CD4-positive, alpha-beta memory T cell (primary cell): ENCODE results near the gene CPA4. TPM values are rescaled to one million over a fixed set of nuclear protein-coding genes. Genes with fewer than 3 reads are reported as not detected.
A peak's percentile ranks its signal among the peaks of the same experiment; 100 is the strongest.

Source experiments
- CTCF ChIA-PET: fragments of 350-600 bp; sonication (Branson Sonifier 250); formaldehyde crosslinking; loops from one replicate; lab custom pipeline; 2021; ENCODE audit warnings: inconsistent platforms; ENCODE audit not compliant: partially characterized antibody; lab: Charles Lee
- POLR2A ChIA-PET: fragments of 350-600 bp; sonication (Branson Sonifier 250); formaldehyde crosslinking; loops from one replicate; lab custom pipeline; 2021; ENCODE audit not compliant: partially characterized antibody; lab: Charles Lee
- DNase-seq, 5 donors: peaks; one replicate each; pipeline versions ENCODE4 v3.0.0 to v3.0.0-alpha.2; 2020 to 2022; ENCODE audit warnings: mixed read lengths in 1 of 5
- H3K27ac ChIP-seq: one replicate; pipeline ENCODE4 v1.7.0; 2013; ENCODE audit warnings: low read depth, low read length
- H3K27me3 ChIP-seq: 2 replicates; pipeline ENCODE4 v1.7.0; 2013; ENCODE audit warnings: mild to moderate bottlenecking, low read length, moderate library complexity; ENCODE audit not compliant: insufficient read depth
- H3K36me3 ChIP-seq: 2 replicates; pipeline ENCODE4 v1.7.0; 2013; ENCODE audit warnings: mild to moderate bottlenecking, low read length, moderate library complexity; ENCODE audit not compliant: insufficient read depth
- H3K4me1 ChIP-seq: 2 replicates; pipeline ENCODE4 v1.7.0; 2013; ENCODE audit warnings: mild to moderate bottlenecking, low read length, moderate library complexity; ENCODE audit not compliant: insufficient read depth
- H3K4me3 ChIP-seq, 2 donors: one replicate each; pipeline ENCODE4 v1.7.0; 2013; ENCODE audit warnings: low read length in 2 of 2, mild to moderate bottlenecking in 1 of 2
- H3K9me3 ChIP-seq, 2 donors: one replicate each; pipeline ENCODE4 v1.7.0; 2013; ENCODE audit warnings: low read length in 2 of 2, control low read depth in 1 of 2; ENCODE audit not compliant: control insufficient read depth in 1 of 2
- H3K27ac Mint-ChIP-seq, 7 donors: one replicate each; pipeline ENCODE4 v1.8.0; 2020 to 2021; ENCODE audit warnings: mixed read lengths in 7 of 7, mild to moderate bottlenecking in 6 of 7, inconsistent platforms in 3 of 7, moderate library complexity in 3 of 7
- H3K27me3 Mint-ChIP-seq, 2 donors: one replicate each; pipeline ENCODE4 v1.8.0; 2020 to 2021; ENCODE audit warnings: mixed read lengths in 2 of 2
- H3K36me3 Mint-ChIP-seq, 2 donors: one replicate each; pipeline ENCODE4 v1.8.0; 2020 to 2021; ENCODE audit warnings: mixed read lengths in 2 of 2, inconsistent platforms in 1 of 2, mild to moderate bottlenecking in 1 of 2
- H3K4me1 Mint-ChIP-seq, 4 donors: one replicate each; pipeline ENCODE4 v1.8.0; 2020 to 2021; ENCODE audit warnings: mixed read lengths in 4 of 4, mild to moderate bottlenecking in 1 of 4
- H3K4me3 Mint-ChIP-seq, 8 donors: one replicate each; pipeline ENCODE4 v1.8.0; 2020 to 2021; ENCODE audit warnings: mixed read lengths in 8 of 8, mild to moderate bottlenecking in 7 of 8, moderate library complexity in 6 of 8, inconsistent platforms in 3 of 8
- H3K9me3 Mint-ChIP-seq, 8 donors: one replicate each; pipeline ENCODE4 v1.8.0; 2020 to 2021; ENCODE audit warnings: mixed read lengths in 8 of 8, mild to moderate bottlenecking in 5 of 8, inconsistent platforms in 3 of 8, moderate library complexity in 1 of 8
- intact Hi-C: fragments of 100-400 bp; cut with micrococcal nuclease; formaldehyde crosslinking; loops from one replicate; pipeline ENCODE4 v1.15.1; 2023
- polyA plus RNA-seq, 2 donors: library from polyadenylated mRNA; unstranded; fragments of 300-500 nt; fragmentation: Illumina TruSeq; gene quantifications; one replicate each; pipeline ENCODE4 v1.2.3, GENCODE V29; 2021
- total RNA-seq, 2 experiments: library from RNA; stranded (reverse); gene quantifications; one replicate each; pipeline ENCODE4 v1.2.3, GENCODE V29; 2021

Gene CPA4
- total and polyA plus RNA-seq, 4 experiments from 2014 or later = not detected

DNA sequence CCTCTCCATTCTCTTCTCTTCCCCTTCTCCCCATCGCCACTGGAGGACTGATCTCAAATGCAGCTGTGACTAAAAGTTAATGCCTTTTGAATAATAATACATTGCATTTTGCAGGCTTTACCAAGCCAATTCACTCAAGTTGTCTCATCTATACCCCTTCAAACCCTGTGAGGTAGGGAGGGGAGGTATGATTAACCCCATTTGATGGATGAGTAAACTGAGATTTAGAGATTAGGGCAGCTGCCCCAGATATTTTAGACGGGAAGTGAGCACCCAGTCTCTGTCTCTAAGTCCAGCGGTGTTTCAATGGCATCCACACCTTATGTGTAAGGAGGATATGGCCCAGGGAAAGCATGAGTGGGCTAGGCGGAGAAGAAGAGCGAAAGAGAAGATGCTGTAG, 52.8 kb downstream of the CPA4 start:
- Histone ChIP-seq H3K27me3 (no peaks in the 10 kb centered on the region), H3K27ac (no peak overlapping the region), H3K36me3 (no peaks in the 10 kb centered on the region), H3K4me1 (peaks cover 1% of the 10 kb centered on the region), H3K9me3 (no peaks in the 10 kb centered on the region), H3K4me3 (no peak overlapping the region)
- H3K36me3 Mint-ChIP-seq = no peaks in the 10 kb centered on the region
- H3K27me3 Mint-ChIP-seq = peaks cover 7 to 18% of the 10 kb centered on the region in 2 donors
- H3K9me3 Mint-ChIP-seq = peaks cover 0 to 3% (median 0%) of the 10 kb centered on the region in 8 donors
- no peak overlapping the region for H3K4me3 Mint-ChIP-seq
- intact Hi-C loops = no loop called here
- no peak overlapping the region for H3K27ac Mint-ChIP-seq
- ChIA-PET POLR2A (no interaction called here), CTCF (no interaction called here)
- no peak for DNase-seq
- H3K4me1 Mint-ChIP-seq = peaks cover under 1 to 8% (median 2%) of the 10 kb centered on the region in 4 donors

DNA sequence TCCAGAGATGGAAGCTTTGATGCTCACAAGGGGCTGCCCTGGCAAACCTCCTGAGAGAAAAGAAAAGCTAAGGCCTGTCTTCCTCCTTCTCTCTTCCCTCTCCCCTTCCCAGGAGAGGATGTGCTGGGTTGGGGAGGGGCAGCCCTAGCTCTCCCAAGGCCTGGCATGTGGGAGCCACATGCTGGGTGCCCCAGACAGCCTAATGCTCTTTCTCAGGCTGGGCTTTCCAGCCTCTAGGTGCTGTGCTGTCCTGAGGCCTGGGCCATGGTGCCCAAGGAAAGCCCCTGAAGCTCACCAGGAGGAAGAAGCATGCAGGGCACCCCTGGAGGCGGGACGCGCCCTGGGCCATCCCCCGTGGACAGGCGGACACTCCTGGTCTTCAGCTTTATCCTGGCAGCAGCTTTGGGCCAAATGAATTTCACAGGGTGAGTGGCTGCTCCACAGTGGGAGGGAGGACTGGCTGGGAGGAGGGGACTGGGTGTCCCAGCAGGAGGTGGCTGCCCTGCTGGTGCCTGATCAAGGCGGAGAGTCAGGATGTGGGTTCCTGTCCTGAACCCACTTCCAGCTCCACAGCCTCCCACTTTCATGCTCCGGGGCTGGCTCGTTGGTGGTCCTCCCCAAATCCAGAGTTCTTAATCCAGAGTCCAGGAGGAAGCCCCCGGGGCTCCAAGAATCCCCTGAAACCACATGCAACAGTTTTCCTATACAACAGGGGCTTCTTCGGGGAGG, 53.4 kb downstream of the CPA4 start:
- H3K27me3 ChIP-seq = no peaks in the 10 kb centered on the region
- H3K9me3 ChIP-seq = no peaks in the 10 kb centered on the region
- no peaks in the 10 kb centered on the region for H3K36me3 ChIP-seq
- ChIA-PET CTCF (no interaction called here), POLR2A (no interaction called here)
- DNase-seq = no peak
- no peak overlapping the region for H3K4me3 Mint-ChIP-seq
- H3K36me3 Mint-ChIP-seq = no peaks in the 10 kb centered on the region
- H3K4me1 Mint-ChIP-seq = peaks cover 4 to 14% (median 4%) of the 10 kb centered on the region in 4 donors
- H3K9me3 Mint-ChIP-seq = peaks cover 0 to 3% (median 0%) of the 10 kb centered on the region in 8 donors
- peaks cover 4% of the 10 kb centered on the region for H3K4me1 ChIP-seq
- no peak overlapping the region for H3K4me3 ChIP-seq
- peaks cover 7 to 22% of the 10 kb centered on the region in 2 donors for H3K27me3 Mint-ChIP-seq
- H3K27ac Mint-ChIP-seq = no peak overlapping the region
- H3K27ac ChIP-seq = no peak overlapping the region
- intact Hi-C loops = no loop called here

DNA sequence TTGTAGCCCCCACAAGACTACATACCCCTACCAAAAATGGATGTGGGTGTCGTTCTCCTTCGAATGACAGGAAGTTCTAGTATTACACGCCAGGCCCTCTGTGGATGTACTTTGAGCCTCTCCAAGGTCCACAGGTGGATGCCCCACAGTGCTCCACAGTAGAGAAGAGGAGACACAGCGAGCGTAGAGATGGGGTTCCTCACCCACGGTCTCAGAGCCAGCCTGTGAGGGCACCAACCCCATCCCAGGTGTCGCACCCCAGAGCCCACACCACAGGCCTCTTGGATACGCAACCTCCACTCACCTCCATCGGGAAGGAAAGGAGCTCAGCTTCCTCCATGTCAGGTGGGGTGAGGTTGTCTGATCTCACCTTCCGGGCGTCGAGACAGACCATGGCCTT, 54.0 kb downstream of the CPA4 start:
- H3K9me3 Mint-ChIP-seq = peaks cover 0 to 3% (median 0%) of the 10 kb centered on the region in 8 donors
- H3K36me3 Mint-ChIP-seq = no peaks in the 10 kb centered on the region
- DNase-seq = no peak
- no peak overlapping the region for H3K4me3 Mint-ChIP-seq
- H3K4me1 Mint-ChIP-seq = peaks cover 4 to 17% (median 7%) of the 10 kb centered on the region in 4 donors
- H3K27ac ChIP-seq = no peak overlapping the region
- no peaks in the 10 kb centered on the region for H3K36me3 ChIP-seq
- POLR2A ChIA-PET = no interaction called here
- intact Hi-C loops = no loop called here
- H3K4me3 ChIP-seq = no peak overlapping the region
- H3K27me3 Mint-ChIP-seq = peaks cover 8 to 28% of the 10 kb centered on the region in 2 donors
- CTCF ChIA-PET = no interaction called here
- H3K27ac Mint-ChIP-seq = no peak overlapping the region
- H3K27me3 ChIP-seq = no peaks in the 10 kb centered on the region
- no peaks in the 10 kb centered on the region for H3K9me3 ChIP-seq
- H3K4me1 ChIP-seq = peaks cover 4% of the 10 kb centered on the region

DNA sequence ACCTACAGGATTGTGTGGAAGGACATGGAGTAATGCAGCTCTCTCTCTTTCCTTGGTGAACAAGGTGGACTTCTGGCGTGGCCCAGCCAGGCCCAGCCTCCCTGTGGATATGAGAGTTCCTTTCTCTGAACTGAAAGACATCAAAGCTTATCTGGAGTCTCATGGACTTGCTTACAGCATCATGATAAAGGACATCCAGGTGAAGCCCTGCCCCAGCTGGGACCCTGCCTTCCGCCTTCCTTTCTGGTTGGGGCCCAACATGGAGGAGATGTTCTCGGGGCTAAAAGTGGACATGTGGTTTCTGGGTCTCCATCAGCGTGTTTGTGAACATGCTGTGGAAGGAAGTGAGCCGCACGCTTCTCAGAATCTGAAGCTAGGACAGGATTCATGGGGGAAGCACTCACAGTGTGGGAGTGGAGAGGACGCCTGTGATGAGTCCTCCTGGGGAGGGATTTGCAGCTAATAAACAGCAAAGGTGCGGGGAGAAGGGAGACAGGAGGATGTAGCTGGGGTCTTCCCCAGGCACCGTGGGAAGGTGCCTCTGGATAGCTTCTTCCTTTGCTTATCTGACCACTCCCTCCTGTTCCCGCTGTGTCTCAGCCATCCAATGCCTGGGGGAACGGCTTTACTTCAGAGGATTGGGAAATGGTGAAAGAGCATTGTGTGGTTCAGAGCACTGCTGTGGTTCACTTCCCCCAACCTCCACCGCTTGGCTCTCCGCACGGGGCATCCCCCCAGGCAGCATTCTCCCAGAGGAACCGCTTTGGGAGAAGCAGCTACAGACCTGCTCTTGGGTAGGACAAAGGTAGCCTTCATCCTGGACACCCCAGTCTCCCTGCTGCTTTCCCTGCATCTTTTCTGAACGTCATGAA, 57.2 kb downstream of the CPA4 start:
- Mint-ChIP-seq H3K4me3 (no peak overlapping the region), H3K27ac (no peak overlapping the region), H3K9me3 (no peaks in the 10 kb centered on the region), H3K27me3 (peaks cover 12 to 33% of the 10 kb centered on the region in 2 donors), H3K36me3 (no peaks in the 10 kb centered on the region), H3K4me1 (peaks cover 4 to 17% (median 10%) of the 10 kb centered on the region in 4 donors)
- POLR2A ChIA-PET = no interaction called here
- Histone ChIP-seq H3K36me3 (no peaks in the 10 kb centered on the region), H3K4me3 (no peak overlapping the region), H3K27ac (no peak overlapping the region), H3K9me3 (no peaks in the 10 kb centered on the region), H3K4me1 (peaks cover 4% of the 10 kb centered on the region), H3K27me3 (no peaks in the 10 kb centered on the region)
- CTCF ChIA-PET = no interaction called here
- no peak for DNase-seq
- intact Hi-C loops = no loop called here

DNA sequence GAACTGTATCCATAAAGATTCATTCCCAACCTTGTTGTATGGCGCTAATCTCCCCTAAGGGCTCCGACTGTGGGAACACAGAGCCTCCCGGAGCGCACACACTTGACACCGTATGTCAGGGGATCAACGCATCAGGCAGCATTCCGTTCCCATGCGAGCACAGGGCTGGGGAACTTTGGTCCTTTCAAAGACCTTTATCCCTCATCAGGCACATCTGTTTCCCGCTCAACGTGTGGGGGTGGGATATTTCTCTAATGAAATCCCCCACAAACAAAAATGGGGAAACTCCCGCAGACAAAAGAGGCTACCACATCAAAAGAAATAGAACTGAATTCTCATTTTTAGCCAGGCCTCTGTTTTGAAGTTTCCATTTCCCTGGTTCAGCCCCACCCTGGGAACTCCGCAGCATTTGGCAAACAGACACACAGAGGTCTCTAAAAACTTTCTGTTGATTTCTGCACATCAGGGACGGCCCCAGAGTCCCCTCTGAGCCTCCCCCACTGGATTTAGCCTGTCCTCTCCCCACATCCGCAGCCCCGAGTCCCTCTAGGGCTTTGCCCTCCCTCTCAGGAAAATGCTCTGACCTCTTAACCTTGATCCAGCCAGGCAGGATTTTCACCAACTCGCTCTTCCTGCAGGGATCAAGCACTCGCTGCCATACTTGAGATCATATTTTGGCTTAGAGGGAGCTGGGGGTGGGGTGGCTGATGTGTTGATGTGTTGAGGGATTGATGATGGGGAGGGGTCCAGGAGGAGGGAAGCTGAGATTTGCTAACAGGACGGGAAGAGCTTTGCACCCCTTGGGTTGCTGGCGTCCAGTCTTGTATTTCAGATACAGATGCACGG, 58.2 kb downstream of the CPA4 start:
- Mint-ChIP-seq H3K4me1 (peaks cover 4 to 17% (median 10%) of the 10 kb centered on the region in 4 donors), H3K4me3 (peak overlapping the region in 1 of 8 donors; percentile 31), H3K27ac (peak overlapping the region in 1 of 7 donors; percentile 52), H3K9me3 (no peaks in the 10 kb centered on the region), H3K36me3 (no peaks in the 10 kb centered on the region), H3K27me3 (peaks cover 10 to 29% of the 10 kb centered on the region in 2 donors)
- no peaks in the 10 kb centered on the region for H3K27me3 ChIP-seq
- H3K4me3 ChIP-seq = no peak overlapping the region
- H3K9me3 ChIP-seq = no peaks in the 10 kb centered on the region
- no peaks in the 10 kb centered on the region for H3K36me3 ChIP-seq
- DNase-seq = no peak
- CTCF ChIA-PET = no interaction called here
- POLR2A ChIA-PET = no interaction called here
- intact Hi-C loops = no loop called here
- peaks cover 4% of the 10 kb centered on the region for H3K4me1 ChIP-seq
- no peak overlapping the region for H3K27ac ChIP-seq

DNA sequence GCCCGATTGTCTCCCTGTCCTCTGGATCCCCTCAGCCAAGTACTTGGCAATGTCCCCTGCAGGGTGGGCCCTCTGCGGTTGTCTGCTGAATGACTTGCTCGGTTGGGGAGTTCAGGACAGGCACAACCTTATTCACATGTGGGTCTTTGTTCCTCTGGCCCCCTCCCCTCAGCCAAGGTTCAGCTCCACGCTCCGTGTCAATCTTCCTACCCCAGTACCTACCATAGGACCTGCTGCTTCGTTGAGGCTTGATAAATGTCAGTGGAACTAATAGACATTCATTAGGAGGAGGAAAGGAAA, 58.8 kb downstream of the CPA4 start:
- Histone ChIP-seq H3K4me1 (peaks cover 4% of the 10 kb centered on the region), H3K9me3 (no peaks in the 10 kb centered on the region), H3K27me3 (no peaks in the 10 kb centered on the region), H3K4me3 (no peak overlapping the region), H3K27ac (no peak overlapping the region), H3K36me3 (no peaks in the 10 kb centered on the region)
- CTCF ChIA-PET = no interaction called here
- no peak for DNase-seq
- POLR2A ChIA-PET = no interaction called here
- intact Hi-C loops = no loop called here
- Mint-ChIP-seq H3K4me1 (peaks cover 4 to 17% (median 10%) of the 10 kb centered on the region in 4 donors), H3K4me3 (no peak overlapping the region), H3K27ac (no peak overlapping the region), H3K36me3 (no peaks in the 10 kb centered on the region), H3K27me3 (peaks cover 10 to 31% of the 10 kb centered on the region in 2 donors), H3K9me3 (no peaks in the 10 kb centered on the region)
